ENCODE data around the gene NHERF2.

NHERF2 gene

GRCh38 chr16:2046893-2047329 is 20.2 kb downstream of the NHERF2 start:
- TF ChIP-seq CTCF (IDR thresholded peaks at IDR 0.05): no peak

- no peak; the same call in 1 of the 2 replicates for TF ChIP-seq CTCF (IDR thresholded peaks at IDR 0.05)
Observed at GRCh38 chr16:2047330-2048115, 20.8 kb downstream of the NHERF2 start, which contains the start of the genes NTHL1 and TSC2. Gene NTHL1 (minus strand): TSS chr16:2047834. CDS start chr16:2047823, 11 bp downstream. Gene TSC2 (plus strand): TSS chr16:2047985. CDS start chr16:2048616, 631 bp downstream.

- TF ChIP-seq CTCF (IDR thresholded peaks at IDR 0.05): no peak
Observed at GRCh38 chr16:2048116-2048543, 21.4 kb downstream of the NHERF2 start.

- TF ChIP-seq CTCF (IDR thresholded peaks at IDR 0.05): no peak
Observed at GRCh38 chr16:2053211-2053610, 26.5 kb downstream of the NHERF2 start.

GRCh38 chr16:2053897-2054296 is 27.2 kb downstream of the NHERF2 start:
- no peak for TF ChIP-seq CTCF (IDR thresholded peaks at IDR 0.05)

GRCh38 chr16:2054543-2055245 is 28.0 kb downstream of the NHERF2 start:
- TF ChIP-seq CTCF (IDR thresholded peaks at IDR 0.05): no peak

- no peak for TF ChIP-seq CTCF (IDR thresholded peaks at IDR 0.05)
Observed at GRCh38 chr16:2056077-2056476, 29.4 kb downstream of the NHERF2 start.

Measured in LNCAP (cell line).